Panc1 (cell line): ENCODE measurements around the gene TARBP1. TPM values are rescaled to one million over a fixed set of nuclear protein-coding genes. Genes with fewer than 3 reads are reported as not detected.

Experiments used
- ATAC-seq: fragments of 200-7000 bp; cut with Tn5 transposase; 2 replicates; pipeline ENCODE4 v1.9.1; 2020; ENCODE audit warnings: mild to moderate bottlenecking, moderate library complexity
- BruUV-seq: library from RNA; stranded (reverse); fragments of 400-500 nt; replicated peaks from 2 replicates; lab custom pipeline; 2021; lab: Mats Ljungman, UMichigan
- CTCF ChIA-PET: fragments of 300-600 bp; sonication (Branson Sonifier 250); formaldehyde crosslinking; loops from one replicate; lab custom pipeline; 2022; ENCODE audit warnings: antibody characterized with exemption; lab: Charles Lee
- POLR2A ChIA-PET: fragments of 300-600 bp; sonication (Branson Sonifier 250); formaldehyde crosslinking; loops from one replicate; lab custom pipeline; 2022; ENCODE audit warnings: antibody characterized with exemption; lab: Charles Lee
- DNase-seq: peaks from one replicate; pipeline ENCODE4 v3.0.0-alpha.2; 2010; ENCODE audit warnings: low read depth, low spot score
- H3K27ac ChIP-seq: 2 replicates; pipeline ENCODE4 v1.5.1; 2011; ENCODE audit warnings: mild to moderate bottlenecking, low read length, inconsistent platforms
- H3K27me3 ChIP-seq: fragments of 200-500 bp; sonication (Bioruptor generic); 2 replicates; pipeline ENCODE4 v1.6.0; 2014; ENCODE audit warnings: low read length, inconsistent platforms; ENCODE audit not compliant: control insufficient read depth, insufficient read depth
- H3K36me3 ChIP-seq: fragments of 200-500 bp; sonication (Bioruptor generic); 2 replicates; pipeline ENCODE4 v1.5.1; 2014; ENCODE audit warnings: inconsistent platforms, mild to moderate bottlenecking, low read length, moderate library complexity; ENCODE audit not compliant: control insufficient read depth, insufficient read depth
- H3K4me1 ChIP-seq: 2 replicates; pipeline ENCODE4 v1.5.1; 2011; ENCODE audit warnings: inconsistent platforms, mild to moderate bottlenecking, low read length, moderate library complexity; ENCODE audit not compliant: control insufficient read depth, insufficient read depth
- H3K4me3 ChIP-seq, 2 experiments: 2 replicates each; pipeline ENCODE4 v1.5.1; 2011 to 2012; ENCODE audit warnings: low read depth in 2 of 2, low read length in 2 of 2, mild to moderate bottlenecking in 2 of 2, inconsistent platforms in 1 of 2, moderate library complexity in 1 of 2
- H3K9me3 ChIP-seq: fragments of 200-500 bp; sonication (Bioruptor generic); 2 replicates; pipeline ENCODE4 v1.5.1; 2014; ENCODE audit warnings: low read depth, mild to moderate bottlenecking, inconsistent platforms, low read length, moderate library complexity; ENCODE audit not compliant: control insufficient read depth, insufficient read depth
- POLR2AphosphoS5 ChIP-seq: IDR thresholded peaks from 2 replicates; pipeline ENCODE4 v1.6.1; 2012; ENCODE audit warnings: mild to moderate bottlenecking, low read depth, low read length, moderate library complexity
- SIN3A ChIP-seq: IDR thresholded peaks from 2 replicates; pipeline ENCODE4 v1.6.1; 2012; ENCODE audit warnings: low read depth, mild to moderate bottlenecking, low read length, moderate library complexity, borderline replicate concordance; ENCODE audit not compliant: insufficient read depth
- TCF7L2 ChIP-seq: IDR thresholded peaks from 2 replicates; pipeline ENCODE4 v1.6.1; 2011; ENCODE audit warnings: mild to moderate bottlenecking, low read depth, low read length, inconsistent platforms
- in situ Hi-C: cut with HindIII; loops from 2 replicates; pipeline ENCODE4 v1.10.0; 2016; ENCODE audit warnings: low sequenced_read_pairs, low pct_unique_long_range_greater_than_20kb
- intact Hi-C: fragments of 100-400 bp; cut with micrococcal nuclease; formaldehyde crosslinking; loops from one replicate; pipeline ENCODE4 v1.10.0; 2022; ENCODE audit not compliant: unreplicated experiment
- total RNA-seq: library from RNA; stranded (reverse); gene quantifications from one replicate; pipeline ENCODE4 v1.2.1, GENCODE V29; 2021; ENCODE audit not compliant: unreplicated experiment
- TF ChIP-seq, protein P1 (sequence below): fragments of 450-650 bp; IDR thresholded peaks from 2 replicates; pipeline ENCODE4 v1.5.1; 2017; ENCODE audit warnings: mild to moderate bottlenecking
- TF ChIP-seq, protein P2 (sequence below), 2 experiments: IDR thresholded peaks; 2 replicates each; pipeline ENCODE4 v1.6.1; 2011 to 2012; ENCODE audit warnings: low read depth in 2 of 2, control low read depth in 1 of 2, low read length in 1 of 2, mild to moderate bottlenecking in 1 of 2, moderate library complexity in 1 of 2; ENCODE audit not compliant: insufficient read depth in 1 of 2

The TARBP1 gene
- total RNA-seq, 1 experiment from 2014 or later: 45.0 TPM

DNA sequence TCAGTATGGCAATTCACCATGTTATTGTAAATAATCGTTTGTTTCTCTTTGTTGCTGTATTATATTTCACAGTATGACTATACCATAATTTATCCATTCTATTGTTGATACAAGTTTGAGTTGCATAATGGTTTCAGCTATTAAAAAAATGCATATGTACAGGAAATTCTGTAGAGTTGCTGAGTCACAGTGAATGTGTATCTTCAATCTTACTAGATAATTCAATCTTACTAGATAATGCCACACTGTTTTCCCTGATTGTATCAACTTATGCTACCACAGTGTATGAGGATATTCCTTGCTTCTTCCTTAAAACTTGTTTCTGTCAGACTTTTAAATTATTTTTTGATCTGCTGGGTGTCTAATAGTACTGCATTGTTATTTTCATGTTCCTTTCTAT is 109.2 kb downstream of the TARBP1 start:
- in situ Hi-C loops (no loop called here), intact Hi-C loops (no loop called here)
- ATAC-seq (no peak), DNase-seq (no peak)
- H3K36me3 ChIP-seq: peaks cover 6% of the 10 kb centered on the region; the same call in 1 of the 2 replicates
- TF ChIP-seq, protein P1, sequence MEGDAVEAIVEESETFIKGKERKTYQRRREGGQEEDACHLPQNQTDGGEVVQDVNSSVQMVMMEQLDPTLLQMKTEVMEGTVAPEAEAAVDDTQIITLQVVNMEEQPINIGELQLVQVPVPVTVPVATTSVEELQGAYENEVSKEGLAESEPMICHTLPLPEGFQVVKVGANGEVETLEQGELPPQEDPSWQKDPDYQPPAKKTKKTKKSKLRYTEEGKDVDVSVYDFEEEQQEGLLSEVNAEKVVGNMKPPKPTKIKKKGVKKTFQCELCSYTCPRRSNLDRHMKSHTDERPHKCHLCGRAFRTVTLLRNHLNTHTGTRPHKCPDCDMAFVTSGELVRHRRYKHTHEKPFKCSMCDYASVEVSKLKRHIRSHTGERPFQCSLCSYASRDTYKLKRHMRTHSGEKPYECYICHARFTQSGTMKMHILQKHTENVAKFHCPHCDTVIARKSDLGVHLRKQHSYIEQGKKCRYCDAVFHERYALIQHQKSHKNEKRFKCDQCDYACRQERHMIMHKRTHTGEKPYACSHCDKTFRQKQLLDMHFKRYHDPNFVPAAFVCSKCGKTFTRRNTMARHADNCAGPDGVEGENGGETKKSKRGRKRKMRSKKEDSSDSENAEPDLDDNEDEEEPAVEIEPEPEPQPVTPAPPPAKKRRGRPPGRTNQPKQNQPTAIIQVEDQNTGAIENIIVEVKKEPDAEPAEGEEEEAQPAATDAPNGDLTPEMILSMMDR: no peak
- TF ChIP-seq POLR2AphosphoS5 (no peak), TCF7L2 (no peak), SIN3A (no peak)
- TF ChIP-seq, protein P2, sequence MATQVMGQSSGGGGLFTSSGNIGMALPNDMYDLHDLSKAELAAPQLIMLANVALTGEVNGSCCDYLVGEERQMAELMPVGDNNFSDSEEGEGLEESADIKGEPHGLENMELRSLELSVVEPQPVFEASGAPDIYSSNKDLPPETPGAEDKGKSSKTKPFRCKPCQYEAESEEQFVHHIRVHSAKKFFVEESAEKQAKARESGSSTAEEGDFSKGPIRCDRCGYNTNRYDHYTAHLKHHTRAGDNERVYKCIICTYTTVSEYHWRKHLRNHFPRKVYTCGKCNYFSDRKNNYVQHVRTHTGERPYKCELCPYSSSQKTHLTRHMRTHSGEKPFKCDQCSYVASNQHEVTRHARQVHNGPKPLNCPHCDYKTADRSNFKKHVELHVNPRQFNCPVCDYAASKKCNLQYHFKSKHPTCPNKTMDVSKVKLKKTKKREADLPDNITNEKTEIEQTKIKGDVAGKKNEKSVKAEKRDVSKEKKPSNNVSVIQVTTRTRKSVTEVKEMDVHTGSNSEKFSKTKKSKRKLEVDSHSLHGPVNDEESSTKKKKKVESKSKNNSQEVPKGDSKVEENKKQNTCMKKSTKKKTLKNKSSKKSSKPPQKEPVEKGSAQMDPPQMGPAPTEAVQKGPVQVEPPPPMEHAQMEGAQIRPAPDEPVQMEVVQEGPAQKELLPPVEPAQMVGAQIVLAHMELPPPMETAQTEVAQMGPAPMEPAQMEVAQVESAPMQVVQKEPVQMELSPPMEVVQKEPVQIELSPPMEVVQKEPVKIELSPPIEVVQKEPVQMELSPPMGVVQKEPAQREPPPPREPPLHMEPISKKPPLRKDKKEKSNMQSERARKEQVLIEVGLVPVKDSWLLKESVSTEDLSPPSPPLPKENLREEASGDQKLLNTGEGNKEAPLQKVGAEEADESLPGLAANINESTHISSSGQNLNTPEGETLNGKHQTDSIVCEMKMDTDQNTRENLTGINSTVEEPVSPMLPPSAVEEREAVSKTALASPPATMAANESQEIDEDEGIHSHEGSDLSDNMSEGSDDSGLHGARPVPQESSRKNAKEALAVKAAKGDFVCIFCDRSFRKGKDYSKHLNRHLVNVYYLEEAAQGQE (IDR thresholded peaks at IDR 0.05; ENCODE audit: insufficient read depth in 1 of 2, low read depth in 2 of 2, low read length in 1 of 2): no peak
- ChIA-PET POLR2A (no interaction called here), CTCF (no interaction called here)
- no peak overlapping the region for H3K4me3 ChIP-seq
- no TSS peak for BruUV-seq
- H3K27ac ChIP-seq: no peak overlapping the region
- no peaks in the 10 kb centered on the region for H3K9me3 ChIP-seq
- no peaks in the 10 kb centered on the region for H3K27me3 ChIP-seq
- peaks cover 7% of the 10 kb centered on the region for H3K4me1 ChIP-seq

DNA sequence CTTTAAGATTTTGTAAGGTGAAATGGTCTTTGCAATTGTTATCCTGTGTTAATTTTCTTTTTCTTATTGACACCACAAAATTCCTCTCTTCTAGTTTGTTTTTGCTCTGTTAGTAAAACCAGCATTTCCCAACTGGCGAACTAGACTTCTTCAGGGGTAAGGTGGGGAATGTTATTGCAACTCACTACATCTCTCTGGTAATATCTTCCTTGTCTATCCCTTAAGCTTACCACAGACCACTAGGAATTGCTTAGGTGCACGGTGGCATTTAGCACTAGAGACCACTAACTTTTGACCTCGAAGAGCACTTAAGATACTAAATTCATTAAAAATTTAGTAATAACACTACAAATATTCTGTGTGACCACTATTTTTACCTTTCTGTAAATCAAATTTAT is 109.9 kb downstream of the TARBP1 start:
- ATAC-seq: no peak
- Histone ChIP-seq H3K4me3 (no peak overlapping the region), H3K27me3 (no peaks in the 10 kb centered on the region), H3K4me1 (no peaks in the 10 kb centered on the region), H3K27ac (no peak overlapping the region), H3K9me3 (no peaks in the 10 kb centered on the region), H3K36me3 (peaks cover 2% of the 10 kb centered on the region; the same call in 1 of the 2 replicates)
- intact Hi-C loops (no loop called here), in situ Hi-C loops (no loop called here)
- CTCF ChIA-PET: no interaction called here
- BruUV-seq: no TSS peak
- no peak for DNase-seq
- TF ChIP-seq, protein P1: no peak
- TF ChIP-seq SIN3A (no peak), TCF7L2 (no peak), POLR2AphosphoS5 (no peak)
- TF ChIP-seq, protein P2 (IDR thresholded peaks at IDR 0.05; ENCODE audit: insufficient read depth in 1 of 2, low read depth in 2 of 2, low read length in 1 of 2): no peak
- POLR2A ChIA-PET: no interaction called here
